ENCODE data around the gene CBS.
"Not testable (repeated sequence)": the region's sequence is repeated elsewhere in the genome, so short reads cannot be mapped to it uniquely, and the experiment has no call there.

CBS gene

DNA sequence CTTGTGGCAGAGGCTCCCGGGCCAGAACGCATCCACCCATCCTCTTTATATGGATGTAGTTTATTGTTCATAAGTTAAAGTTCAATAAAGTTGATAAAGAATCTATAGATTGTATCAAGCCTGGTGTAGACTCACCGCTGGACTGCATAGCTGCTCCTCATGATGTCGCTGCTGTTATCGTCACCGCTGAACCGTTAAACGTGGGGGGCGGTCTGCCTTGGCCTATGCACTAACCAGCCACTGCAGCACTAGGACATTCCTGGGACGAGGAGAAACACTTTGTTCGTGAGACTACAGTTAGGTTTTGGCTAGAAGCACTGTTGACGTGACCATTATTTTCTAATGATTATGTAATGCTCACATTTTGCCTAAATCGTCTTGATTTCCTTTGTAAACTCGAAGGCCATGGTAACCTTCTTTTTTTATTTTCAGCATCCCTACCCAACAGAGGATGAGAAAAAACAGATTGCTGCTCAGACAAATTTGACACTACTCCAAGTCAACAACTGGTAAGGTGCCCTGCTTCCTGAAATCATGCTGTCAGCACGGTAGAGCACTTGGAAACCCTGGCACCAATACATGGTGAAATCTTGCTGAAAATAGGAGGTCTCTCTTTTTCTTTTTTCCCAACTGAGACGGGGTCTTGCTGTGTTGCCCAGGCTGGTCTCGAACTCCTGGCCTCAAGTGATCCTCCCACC, 51.0 kb downstream of the CBS start:
- DNase-seq (ENCODE audit: low read depth): no peak

DNA sequence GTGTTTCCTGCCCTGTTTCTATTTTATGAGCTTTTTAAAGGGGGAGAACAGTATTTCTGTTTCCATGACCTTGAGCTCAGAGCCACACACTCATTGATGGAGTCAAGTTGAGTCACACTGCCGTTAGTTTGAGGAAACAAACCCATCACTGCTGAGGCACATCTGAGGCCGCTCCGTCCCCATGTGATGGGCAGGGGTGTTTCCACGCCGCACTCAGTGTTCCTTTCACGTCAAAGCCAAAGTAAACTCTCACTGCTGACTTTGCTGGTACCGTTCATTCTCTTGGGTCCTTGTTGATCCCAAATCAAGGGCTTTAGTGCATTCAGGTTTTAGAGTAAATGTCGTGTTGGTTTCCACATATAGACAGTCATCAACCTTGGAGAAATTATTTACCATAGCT, 52.5 kb downstream of the CBS start:
- DNase-seq (ENCODE audit: low read depth): peak; percentile 40

DNA sequence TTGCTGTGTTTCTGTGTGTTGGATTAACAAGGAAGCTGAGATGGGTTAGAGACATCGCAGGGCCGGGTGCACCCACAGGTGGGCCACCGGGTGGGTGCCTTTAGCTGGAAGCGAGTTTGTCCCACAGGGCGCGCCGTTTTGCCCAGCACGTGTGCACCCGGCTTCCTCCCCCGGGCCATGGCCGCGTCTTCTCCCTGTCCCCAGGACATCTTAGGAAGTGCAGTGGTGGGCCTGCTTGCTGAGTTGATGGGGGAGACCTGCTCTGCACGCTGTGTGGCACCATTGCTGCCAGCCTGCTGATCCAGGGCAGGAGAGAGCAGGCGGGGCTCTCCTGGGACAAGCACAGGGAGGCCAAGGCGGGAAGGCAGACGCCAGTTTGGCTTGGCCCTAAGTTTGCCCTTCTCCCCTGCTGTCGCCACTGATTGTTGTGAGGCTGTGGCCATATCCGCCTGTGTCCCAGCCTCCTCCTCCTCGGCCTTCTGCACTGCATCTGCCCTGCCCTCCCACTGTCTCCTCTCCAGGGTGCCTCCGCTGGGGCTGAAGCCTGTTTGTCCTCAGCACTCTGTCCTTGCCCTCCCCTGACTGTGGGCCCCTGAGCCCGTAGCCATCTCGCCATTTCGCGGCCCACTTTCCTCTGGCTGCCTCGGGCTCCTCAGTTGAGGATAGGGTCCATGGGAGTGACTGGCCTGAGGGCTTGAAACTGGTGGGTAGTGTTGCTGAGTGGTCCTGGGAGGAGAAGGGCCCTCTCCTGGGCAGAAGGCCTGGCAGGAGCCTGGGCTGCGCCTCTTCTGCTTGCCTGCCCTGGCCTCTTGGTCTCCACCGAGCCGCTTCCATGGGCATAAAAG, 53.7 kb downstream of the CBS start:
- no peak for DNase-seq (ENCODE audit: low read depth)

DNA sequence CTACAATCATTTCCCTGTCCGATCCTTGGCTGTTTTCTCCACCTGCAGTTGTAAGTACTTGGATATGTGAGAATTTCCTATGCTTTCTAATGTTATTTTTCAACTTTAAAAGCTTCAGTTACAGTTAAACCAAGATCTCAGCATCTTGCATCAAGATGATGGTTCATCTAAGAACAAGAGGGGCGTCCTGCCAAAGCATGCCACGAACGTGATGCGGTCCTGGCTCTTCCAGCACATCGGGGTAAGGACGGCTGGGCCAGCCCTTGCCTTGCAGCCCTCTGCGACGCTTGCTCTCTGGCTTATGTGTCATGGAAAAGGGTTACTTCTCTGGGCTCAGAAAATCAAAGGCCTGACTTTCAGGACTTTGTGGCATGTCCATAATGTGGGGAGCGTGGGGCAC, 54.4 kb downstream of the CBS start:
- DNase-seq (ENCODE audit: low read depth): no peak

DNA sequence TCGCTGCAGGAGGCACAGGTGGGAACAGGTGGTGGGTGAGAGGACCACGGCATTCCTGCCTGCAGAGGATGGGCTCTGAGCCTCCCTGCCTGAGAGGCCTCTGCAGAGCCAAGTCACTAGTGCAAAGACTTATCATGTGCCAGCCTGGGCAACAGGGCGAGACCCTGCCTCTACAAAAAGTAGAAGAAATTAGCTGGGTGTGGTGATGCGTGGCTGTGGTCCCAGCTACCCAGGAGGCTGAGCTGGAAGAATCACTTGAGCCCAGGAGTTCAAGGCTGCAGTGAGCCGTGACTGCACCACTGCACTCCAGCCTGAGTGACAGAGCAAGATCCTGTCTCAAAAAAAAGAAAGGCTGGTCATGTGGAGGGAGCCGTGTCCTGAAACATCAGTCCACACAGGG, 54.9 kb downstream of the CBS start:
- no peak for DNase-seq (ENCODE audit: low read depth)

DNA sequence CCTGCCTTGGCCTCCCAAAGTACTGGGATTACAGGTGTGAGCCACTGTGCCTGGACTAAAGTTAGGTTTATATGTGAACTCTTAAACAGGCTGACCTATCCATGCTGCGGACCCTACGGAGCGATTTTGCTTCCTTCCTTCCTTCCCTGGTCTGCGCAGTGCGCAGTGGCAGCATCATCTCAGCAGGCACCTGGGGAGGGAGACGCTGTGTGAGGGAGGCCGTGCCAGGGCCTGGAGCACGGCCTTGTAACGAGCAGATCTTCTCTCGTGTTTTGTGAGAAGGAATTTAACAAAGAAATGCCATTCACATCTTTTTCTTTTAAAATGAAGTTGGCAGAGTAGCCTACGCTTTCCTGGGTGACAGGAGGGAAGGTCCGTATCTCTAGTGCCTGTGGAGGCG, 55.5 kb downstream of the CBS start:
- no peak for DNase-seq (ENCODE audit: low read depth)

DNA sequence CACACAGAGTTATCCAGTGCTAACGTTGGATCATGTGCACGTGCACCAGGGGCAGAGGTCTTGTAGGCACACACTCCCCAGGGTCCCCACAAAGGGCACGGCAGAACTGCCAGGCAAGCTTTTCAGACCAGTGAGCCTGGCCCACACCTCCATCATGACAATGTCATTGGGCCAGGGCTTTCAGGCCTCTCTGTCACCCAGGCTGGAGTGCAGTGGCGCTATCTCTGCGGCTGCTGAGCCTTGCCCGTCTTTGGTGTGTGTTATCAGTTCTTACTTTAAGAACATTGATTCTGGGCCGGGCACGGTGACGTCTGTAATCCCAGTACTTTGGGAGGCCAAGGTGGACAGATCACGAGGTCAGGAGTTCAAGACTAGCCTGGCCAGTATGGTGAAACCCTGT, 57.1 kb downstream of the CBS start:
- DNase-seq (ENCODE audit: low read depth): no peak

DNA sequence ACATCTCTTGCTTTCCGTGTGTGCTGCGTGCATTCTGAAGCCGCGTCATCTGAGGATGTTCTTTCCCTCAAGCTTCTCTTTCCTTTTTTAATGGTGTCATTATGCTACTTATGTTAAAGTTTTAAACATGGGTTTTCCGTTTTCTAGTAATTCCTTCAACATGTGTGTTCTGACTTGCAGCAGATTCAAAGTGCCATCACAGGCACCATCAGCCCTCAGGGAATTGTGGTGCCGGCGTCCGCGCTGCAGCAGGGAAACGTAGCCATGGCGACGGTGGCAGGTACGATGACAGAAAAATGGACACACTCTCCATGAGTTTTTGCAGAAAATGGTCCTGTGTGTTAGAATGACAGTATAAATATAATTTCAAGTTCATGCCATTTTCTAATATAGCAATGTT, 58.9 kb downstream of the CBS start:
- DNase-seq (ENCODE audit: low read depth): no peak

DNA sequence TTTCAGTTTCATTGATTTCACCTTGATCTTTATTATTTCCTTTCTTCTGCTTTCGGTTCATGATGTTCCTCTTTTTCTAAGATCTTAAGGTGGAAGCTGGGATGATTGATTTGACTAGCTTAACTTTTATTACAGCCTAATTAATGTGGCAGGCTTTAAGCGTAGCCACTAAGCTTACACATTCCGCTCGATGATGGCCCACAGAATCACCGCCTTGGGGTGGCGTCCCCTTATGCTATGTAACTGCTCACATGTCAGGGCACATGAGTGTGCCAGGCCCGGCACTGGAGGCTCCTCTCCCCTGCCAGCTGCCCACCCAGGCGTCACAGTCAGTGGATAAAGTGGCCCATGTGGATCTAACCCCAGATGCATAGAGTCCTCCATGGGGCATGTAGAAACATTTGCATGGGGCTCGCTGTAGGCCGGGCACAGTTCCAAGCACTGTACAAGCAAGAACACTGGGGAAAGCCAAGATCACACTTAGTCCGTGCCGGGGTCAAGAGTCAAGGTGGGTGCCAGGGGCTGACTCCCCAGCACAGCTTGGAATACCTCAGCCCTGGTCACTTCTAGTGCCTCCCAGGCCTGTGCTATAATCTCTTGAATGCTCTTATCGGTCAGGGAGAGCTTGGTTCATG, 59.6 kb downstream of the CBS start:
- no peak for DNase-seq (ENCODE audit: low read depth)

DNA sequence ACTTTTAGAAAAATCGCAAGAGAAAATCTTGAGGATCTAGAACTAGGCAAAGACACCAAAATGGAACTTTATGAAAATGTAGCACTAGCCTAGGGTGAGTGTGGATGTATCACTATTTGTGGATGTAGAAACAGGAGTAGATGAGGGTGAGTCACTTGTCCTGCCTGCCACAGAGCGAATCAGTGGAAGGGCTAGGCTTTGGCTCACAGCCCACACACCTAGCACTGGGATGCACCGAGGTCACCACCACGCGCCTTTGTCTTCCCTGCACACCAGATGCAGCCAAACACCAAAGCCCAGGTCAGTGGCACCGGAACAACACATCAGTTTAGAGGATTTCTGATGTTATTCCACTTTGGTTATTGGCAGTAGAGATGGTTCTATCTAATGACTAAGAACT, 63.0 kb downstream of the CBS start:
- DNase-seq (ENCODE audit: low read depth): peak; percentile 67

DNA sequence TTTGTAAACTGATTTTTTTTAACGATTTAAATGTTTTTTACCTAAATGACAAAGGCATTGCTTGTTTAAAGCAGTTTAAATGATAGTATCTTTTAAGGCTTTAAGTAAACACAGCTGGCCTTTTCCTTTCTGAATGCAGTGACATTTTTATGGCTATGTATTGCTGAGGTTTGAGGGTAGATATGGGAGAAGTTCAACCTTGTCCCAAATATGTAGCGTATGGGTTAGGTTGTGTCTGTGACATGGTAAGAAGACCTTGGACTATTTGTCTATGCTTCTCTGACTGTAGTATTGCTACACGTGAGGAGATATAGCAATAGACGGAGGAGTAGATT, 68.8 kb downstream of the CBS start:
- no peak for DNase-seq (ENCODE audit: low read depth)

DNA sequence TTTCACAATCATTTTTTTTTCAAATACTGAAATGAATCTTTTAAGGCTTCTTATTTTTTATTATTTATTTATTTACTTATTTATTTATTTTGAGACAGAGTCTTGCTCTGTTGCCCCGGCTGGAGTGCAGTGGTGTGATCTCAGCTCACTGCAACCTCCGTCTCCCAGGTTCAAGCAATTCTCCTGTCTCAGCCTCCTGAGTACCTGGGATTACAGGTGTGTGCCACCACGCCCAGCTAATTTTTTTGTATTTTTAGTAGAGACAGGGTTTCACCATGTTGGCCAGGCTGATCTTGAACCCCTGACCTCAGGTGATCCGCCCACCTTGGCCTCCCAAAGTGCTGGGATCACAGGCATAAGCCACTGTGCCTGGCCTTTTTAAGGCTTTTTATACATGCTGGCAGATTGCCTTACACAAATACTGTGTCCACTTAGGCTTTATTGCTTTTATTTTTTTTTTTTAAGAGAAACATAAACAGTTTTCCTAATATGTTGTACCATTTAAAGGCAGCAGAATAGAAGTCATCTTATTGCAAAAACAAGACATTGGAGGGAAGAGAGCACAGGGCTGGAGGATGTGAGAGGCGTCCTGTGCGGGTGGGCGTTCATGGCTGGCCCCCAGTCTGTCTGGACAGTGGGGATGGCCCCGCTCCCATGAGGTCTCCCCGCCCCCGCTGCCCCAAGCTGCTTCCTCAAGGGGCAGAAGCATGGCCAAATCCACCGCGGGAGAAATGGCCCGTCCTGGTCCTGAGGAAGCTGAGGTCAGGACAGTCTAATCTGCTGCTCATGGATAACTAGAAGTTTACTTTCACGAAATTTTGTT, 69.4 kb downstream of the CBS start:
- not testable (repeated sequence) for DNase-seq (ENCODE audit: low read depth)

DNA sequence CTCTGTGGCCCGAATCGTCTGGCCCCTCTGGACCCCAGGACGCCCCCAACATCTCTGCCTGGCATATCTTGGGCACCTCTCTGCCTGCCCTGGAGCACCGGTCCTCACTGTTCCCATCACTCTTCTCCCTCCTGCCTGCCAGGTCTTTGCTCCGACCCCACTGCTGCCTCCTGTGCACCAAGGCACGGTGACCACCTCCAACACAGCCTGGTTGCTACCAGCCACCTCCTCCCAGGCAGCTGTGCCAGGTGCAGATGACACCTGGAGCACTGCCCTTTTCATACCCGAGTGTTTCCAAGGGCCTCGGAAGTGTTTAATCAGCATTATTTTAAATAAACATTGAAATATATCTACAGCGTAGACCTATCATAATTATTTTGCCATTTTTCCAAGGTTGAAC, 70.0 kb downstream of the CBS start:
- no peak for DNase-seq (ENCODE audit: low read depth)

DNA sequence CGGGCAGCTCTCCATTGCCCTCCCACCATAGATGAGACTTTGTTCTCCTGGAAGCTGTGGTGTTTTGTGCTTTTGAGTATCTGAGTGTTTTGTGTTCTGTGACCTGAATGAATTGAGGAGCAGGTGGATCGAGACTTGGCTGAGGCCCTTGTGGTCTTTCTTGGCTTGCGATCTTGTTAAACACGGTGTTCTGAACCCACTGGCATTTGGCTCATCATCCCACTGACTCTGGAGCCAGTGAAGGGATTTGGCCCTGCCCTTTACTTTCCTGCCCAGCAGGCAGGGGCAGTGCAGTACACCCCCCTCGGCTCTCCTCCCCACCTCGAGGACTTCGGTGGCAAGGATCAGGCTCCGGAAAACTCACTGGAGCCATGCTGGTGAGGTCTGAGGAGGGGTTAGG, 70.7 kb downstream of the CBS start:
- DNase-seq (ENCODE audit: low read depth): no peak

Data from iris pigment epithelial cell (primary cell).